HG03025 (cell line): ENCODE measurements around the gene LY86.

Experiments used
- ATAC-seq: cut with Tn5 transposase; IDR thresholded peaks from one replicate; pipeline ENCODE4 v1.9.1; 2021; ENCODE audit warnings: mild to moderate bottlenecking, moderate library complexity; ENCODE audit not compliant: unreplicated experiment, low FRiP score

Gene LY86

GRCh38 chr6:6676910-6677441, 88.5 kb downstream of the LY86 start:
- ATAC-seq, result no peak

DNA sequence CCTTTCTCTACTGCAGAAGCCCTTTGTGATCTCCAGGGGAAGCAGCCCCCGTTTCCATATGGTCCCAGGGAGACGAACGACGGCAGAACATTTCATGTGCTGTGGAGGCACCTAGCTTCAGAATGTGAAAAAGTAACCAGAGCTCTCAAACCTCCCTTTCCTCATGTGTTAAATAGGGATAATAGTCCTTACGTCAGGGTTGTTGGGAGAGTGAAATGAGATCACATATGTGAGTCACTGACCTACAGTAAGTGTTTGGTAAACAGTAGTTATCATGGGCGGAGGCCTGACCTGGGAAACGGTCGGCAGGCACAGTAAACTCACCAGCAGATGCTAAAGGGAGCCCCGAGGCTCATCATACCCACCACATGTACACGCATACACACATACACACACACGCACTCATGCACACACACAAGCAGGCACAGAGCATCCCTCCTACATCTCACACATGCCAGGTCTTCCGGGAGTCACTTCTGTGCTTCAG, 89.7 kb downstream of the LY86 start:
- no peak for ATAC-seq

DNA sequence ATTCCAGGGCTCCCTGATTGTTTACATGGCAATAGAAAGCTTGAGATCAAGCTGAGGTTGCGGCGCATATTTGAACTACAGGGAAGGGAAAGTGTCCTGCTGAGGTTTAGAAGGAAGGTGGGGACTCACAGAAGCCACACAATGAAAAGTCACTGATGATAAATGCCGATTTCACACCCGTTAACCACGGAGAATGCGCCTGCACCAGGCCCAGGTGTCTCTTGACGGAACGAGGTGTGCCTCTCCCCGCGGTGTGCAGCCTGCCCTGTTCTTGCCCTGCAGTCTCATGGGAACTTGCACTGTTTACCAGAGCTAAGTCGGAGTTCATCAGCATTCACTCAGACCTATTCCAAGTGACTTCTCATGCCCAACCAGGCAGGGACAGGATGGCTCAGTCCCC, 90.3 kb downstream of the LY86 start:
- no peak for ATAC-seq

DNA sequence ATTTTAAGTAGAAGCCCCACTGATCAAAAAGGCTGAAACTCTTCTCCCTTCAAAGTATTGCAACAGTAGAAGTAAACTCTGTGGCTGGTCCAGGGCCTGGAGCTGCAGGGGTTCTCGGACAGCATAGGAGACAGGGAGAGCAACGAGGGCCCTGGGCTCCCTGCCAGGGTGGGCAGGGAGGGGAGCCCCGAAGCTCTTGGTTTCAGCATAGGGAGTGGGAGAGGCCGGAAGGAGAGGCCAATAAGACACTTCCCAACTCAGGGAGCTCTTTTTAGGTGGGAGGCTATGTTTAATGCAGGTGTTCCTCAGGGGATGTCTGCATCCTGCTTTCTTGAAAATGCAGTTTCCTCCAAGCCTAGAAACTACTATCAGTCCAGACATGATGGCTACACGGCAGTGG, 91.1 kb downstream of the LY86 start:
- ATAC-seq, result no peak

GRCh38 chr6:6680526-6680925, 92.0 kb downstream of the LY86 start:
- ATAC-seq, result no peak

- no peak for ATAC-seq
Observed at GRCh38 chr6:6681075-6681849, 92.7 kb downstream of the LY86 start.

DNA sequence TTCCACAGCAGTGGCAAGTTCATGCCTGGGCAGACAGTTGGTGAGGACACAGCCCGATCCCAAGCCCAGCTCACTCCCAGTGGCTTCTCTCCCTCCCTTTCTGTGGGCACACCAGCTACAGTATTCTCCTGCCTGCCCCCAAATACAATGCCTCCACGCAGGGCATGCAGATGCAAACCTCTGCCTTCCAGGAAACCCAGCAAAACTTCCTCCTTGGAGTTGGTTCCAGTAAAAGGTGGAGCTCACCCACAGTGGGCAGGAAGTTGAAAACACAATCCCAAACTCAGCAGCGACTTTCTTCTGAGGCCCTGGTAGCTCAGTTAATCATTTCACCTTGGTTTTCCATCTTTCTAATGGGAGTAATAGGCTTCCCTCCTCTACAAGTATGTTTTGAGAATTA, 93.7 kb downstream of the LY86 start:
- no peak for ATAC-seq

- peak; percentile 63 for ATAC-seq
Observed at GRCh38 chr6:6683969-6684833, 95.7 kb downstream of the LY86 start.

- no peak for ATAC-seq
Observed at GRCh38 chr6:6685249-6686040, 96.9 kb downstream of the LY86 start.

DNA sequence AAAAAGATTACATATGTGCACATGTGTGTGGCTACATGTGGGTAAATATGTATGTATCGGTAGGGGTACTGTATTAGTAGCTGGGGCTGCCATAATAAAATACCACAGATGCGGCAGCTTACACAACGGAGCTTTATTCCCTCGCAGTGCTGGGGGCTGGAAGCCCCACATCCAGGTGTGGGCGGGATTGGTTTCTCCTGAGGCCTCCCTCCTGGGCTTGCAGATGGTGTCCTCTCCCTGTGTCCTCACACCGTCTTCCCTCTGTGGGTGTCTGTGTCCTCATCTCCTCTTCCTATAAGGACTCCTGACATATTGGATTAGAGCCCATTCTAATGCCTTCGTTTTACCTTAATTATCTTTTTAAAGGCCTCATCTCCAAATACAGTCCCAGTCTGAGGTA, 97.7 kb downstream of the LY86 start:
- ATAC-seq, result no peak

- no peak for ATAC-seq
Observed at GRCh38 chr6:6686748-6687601, 98.5 kb downstream of the LY86 start.

DNA sequence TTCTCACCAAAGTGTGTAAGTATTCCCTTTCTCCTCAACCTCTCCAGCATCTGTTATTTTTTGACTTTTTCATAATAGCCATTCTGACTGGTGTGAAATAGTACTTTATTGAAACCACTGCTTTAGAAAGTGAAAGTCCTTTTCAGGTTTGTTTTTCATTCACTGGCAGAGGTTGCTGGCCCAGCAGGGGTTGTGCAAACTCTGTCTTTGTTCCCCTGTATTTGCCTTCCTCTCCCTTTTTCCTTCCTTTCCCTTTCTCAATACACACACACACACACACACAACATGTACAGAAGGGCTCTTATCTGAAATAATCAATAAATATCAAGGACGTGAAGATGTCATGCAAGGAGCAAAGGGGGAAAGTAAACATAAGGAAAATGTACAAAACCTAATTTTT, 99.8 kb downstream of the LY86 start:
- ATAC-seq, result no peak

GRCh38 chr6:6688951-6689350, 100.4 kb downstream of the LY86 start:
- no peak for ATAC-seq

DNA sequence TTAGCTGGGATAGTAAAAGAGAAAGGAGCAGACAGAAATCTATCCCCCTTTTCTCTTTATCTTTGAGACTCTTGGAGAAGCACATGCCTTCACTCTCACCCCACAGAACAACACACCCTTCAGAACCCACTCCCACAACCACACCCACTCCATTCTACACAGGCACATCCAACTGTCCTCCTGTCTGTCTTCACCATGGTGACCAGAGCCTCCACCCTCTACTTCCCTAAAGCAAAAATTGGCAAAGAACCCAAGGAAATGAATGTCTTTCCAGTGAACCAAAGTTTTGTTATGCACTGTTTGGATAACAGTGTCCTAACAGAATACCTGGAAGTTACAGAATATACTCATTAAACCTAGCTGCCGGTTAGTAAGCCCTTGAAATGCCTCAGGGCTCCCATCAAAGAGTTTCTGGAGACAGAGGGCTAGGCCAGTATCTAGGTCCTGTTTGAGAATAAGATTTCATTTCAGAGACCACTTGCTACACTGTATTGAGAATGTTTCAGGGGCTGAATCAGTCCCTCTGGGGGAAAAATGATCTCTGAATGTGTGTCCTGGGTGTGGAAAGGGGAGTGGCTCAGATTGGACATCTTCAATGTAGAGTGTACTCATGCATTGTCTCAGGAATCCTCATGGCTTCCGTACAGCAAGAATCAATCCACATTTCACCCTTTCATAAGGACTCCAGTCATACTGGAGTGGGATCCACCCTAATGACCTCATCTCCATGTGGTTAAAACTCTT, 101.1 kb downstream of the LY86 start:
- ATAC-seq, result no peak

DNA sequence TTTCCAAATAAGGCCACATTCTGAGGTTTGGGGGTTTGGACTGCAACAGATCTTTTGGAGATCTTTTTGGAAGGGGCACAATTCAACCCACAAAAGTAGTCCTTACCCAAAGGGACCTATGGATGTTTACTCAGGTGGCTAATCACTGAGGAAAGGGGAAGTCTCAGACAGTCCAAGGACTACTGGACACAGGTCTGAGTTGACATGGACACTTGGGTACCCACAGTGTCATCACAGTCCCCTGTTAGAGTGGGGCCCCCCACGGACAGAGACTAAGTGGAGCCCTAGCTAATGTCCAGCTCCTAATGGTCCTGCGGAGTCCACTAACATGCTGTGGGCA, 101.6 kb downstream of the LY86 start:
- ATAC-seq, result no peak

- ATAC-seq, result no peak
Observed at GRCh38 chr6:6694368-6694780, 105.9 kb downstream of the LY86 start.

DNA sequence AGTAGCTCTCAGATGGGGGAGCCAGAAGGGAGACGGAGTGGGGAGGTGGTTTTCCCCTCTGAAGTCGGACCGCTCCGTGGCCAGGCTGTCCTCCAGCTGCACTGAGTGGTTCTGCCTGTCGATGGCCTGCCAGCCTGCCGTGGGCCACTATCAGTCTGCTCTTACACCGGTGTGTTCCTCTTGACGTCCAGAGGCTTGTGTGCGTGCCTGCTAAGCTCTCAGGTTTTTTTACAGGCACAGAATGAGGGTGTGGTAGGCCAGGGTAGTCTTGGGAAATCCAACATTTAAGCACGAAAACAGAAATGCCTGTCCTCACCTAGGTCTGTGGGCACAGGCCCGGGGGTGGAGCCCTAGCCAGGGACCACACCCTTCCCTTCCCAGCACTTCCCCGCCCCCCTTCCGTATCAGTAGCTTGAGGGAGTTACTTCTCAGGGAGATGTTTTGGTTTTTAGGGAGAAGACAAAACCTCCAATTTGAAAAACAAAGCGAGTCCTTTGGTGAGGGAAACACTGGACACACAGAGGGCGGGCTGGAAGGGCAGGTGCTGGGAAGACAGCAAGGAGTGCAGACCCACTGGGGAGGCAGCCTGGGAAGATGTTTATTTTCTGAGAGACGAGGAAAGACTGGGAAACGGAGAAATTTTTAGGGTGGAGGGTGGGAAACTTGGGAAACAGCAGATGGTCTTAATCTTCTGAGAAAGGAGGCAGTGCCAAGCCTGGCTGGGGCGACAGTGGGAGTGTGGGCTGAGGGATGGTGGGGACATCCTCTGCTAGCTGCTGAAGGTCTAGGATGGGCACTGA, 106.5 kb downstream of the LY86 start:
- no peak for ATAC-seq

- ATAC-seq, result no peak
Observed at GRCh38 chr6:6695625-6696276, 107.2 kb downstream of the LY86 start.
